ENCODE data around the gene HSPB1. TPM values are rescaled to one million over a fixed set of nuclear protein-coding genes. Genes with fewer than 3 reads are reported as not detected.
"Not testable (repeated sequence)": the region's sequence is repeated elsewhere in the genome, so short reads cannot be mapped to it uniquely, and the experiment has no call there.

The HSPB1 gene
- total and polyA plus RNA-seq, 2 experiments from 2014 or later: 186 to 1,525 TPM

DNA sequence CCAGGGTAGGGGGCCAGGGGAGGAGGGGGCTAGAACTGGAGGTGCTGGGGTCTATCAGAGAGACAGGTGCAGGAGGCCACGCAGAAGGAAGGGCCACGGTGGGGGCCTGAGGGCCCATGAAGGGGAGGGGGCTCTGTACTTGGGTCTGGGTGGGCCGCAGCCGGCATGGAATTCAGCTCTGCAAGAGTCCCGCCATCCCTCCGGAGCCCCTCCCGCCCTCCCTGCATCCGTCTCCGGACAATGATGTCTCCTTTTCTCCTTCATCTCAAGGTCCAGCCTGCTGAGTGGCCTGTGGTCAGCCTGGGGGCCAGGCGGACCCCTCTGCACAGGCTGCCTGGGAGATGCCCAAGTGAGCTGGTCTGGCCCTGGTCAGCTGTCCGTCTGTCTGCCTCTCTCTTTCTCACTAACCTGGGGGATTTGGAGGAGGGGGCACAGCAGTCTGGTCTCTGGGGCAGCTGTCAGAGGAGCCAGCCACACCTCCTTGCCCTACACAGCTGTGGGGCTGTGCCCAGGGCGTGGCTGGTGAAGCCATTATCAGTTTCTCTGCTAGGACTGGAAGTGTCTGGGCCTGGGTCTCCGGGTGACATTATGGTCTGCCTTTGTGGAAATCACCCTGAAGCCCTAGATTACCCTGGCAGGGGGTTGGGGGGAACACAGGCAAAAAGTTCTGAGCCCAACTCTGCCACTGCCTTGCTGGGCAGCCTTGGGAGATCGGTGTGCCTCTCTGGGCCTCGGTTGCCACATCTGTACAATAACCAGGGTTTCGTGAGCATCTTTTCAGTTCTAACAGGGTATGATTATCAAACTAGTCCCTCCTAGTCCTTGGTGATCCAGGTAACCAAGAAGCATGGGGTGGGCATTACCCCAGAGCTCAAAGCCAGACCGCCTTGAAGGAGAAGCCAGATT is 19.0 kb upstream of the HSPB1 start:
- Histone ChIP-seq H3K4me1 (ENCODE audit: insufficient read depth) (no peaks in the 10 kb centered on the region), H2AFZ (no peak overlapping the region), H4K20me1 (ENCODE audit: insufficient read depth, poor library complexity, severe bottlenecking) (no peaks in the 10 kb centered on the region), H3K79me2 (no peaks in the 10 kb centered on the region), H3K4me2 (peak overlapping the region; percentile 80), H3K9me2 (replicated peaks; ENCODE audit: insufficient read depth) (no peaks in the 10 kb centered on the region), H3K27me3 (peaks cover 40% of the 10 kb centered on the region), H3K36me3 (replicated peaks; ENCODE audit: insufficient read depth, low read depth) (no peaks in the 10 kb centered on the region), H3K4me3 (no peak overlapping the region), H3K9me3 (ENCODE audit: low read depth) (no peaks in the 10 kb centered on the region), H3K27ac (no peak overlapping the region)
- no peak for DNase-seq (ENCODE audit: low spot score)
- TF ChIP-seq EZH2phosphoT487 (IDR thresholded peaks at IDR 0.05; ENCODE audit: low read depth, severe bottlenecking, unreplicated experiment) (no peak), EZH2 (IDR thresholded peaks at IDR 0.05; ENCODE audit: borderline replicate concordance) (no peak)
- TF ChIP-seq, protein P1, sequence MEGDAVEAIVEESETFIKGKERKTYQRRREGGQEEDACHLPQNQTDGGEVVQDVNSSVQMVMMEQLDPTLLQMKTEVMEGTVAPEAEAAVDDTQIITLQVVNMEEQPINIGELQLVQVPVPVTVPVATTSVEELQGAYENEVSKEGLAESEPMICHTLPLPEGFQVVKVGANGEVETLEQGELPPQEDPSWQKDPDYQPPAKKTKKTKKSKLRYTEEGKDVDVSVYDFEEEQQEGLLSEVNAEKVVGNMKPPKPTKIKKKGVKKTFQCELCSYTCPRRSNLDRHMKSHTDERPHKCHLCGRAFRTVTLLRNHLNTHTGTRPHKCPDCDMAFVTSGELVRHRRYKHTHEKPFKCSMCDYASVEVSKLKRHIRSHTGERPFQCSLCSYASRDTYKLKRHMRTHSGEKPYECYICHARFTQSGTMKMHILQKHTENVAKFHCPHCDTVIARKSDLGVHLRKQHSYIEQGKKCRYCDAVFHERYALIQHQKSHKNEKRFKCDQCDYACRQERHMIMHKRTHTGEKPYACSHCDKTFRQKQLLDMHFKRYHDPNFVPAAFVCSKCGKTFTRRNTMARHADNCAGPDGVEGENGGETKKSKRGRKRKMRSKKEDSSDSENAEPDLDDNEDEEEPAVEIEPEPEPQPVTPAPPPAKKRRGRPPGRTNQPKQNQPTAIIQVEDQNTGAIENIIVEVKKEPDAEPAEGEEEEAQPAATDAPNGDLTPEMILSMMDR (IDR thresholded peaks at IDR 0.05; ENCODE audit: poor library complexity): no peak
- WGBS (ENCODE audit: low lambda C conversion rate, missing lambda C conversion rate): 85% methylated on average over 9 of the region's 17 CpGs

DNA sequence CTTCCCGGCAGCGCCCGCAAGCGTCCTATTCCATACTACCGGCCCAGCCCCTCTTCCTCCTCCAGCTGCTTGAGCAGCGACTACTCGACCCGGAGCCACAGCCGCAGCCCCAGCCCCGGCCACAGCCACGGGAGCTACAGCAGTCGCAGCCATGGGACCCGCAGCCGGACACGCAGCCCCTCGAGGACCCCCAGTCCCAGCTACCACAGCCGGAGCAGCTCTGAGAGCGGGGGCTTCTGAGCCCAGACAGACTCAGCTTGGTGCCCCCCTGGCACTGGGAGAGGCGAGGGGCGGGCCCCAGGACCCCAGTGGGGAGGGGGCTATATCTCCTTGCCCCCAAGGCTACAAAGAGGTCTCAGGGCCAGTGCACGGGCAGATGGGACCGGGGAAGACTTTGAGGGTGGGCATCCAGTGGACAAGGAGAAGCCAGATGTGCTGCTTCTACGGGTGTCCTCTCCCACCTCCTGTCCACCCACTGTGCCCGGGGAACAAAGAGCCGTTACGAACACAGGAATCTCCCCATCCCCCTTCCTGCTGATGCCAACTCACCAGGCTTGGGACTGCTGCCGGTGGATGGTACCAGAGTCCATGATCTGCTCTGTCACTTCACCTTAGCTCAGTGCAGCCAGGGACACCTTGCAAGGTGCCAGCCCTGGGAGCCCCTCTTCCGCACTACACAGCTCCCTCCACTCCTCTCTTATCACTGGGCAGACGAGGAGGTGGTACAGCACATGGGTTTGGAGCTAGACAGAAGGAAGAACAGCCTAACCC is 16.7 kb upstream of the HSPB1 start:
- no peaks in the 10 kb centered on the region for H3K9me3 ChIP-seq (ENCODE audit: low read depth)
- H3K27me3 ChIP-seq: peaks cover 23% of the 10 kb centered on the region
- H4K20me1 ChIP-seq (ENCODE audit: insufficient read depth, poor library complexity, severe bottlenecking): no peaks in the 10 kb centered on the region
- no peak overlapping the region for H2AFZ ChIP-seq
- H3K27ac ChIP-seq: no peak overlapping the region
- no peaks in the 10 kb centered on the region for H3K36me3 ChIP-seq (replicated peaks; ENCODE audit: insufficient read depth, low read depth)
- H3K9me2 ChIP-seq (replicated peaks; ENCODE audit: insufficient read depth): no peaks in the 10 kb centered on the region
- WGBS (ENCODE audit: low lambda C conversion rate, missing lambda C conversion rate): 91% methylated on average over 28 of the region's 29 CpGs
- H3K79me2 ChIP-seq: no peaks in the 10 kb centered on the region
- no peak for DNase-seq (ENCODE audit: low spot score)
- H3K4me2 ChIP-seq: no peak overlapping the region
- peaks cover under 1% of the 10 kb centered on the region for H3K4me1 ChIP-seq (ENCODE audit: insufficient read depth)
- TF ChIP-seq, protein P1 (IDR thresholded peaks at IDR 0.05; ENCODE audit: poor library complexity): no peak
- TF ChIP-seq EZH2phosphoT487 (IDR thresholded peaks at IDR 0.05; ENCODE audit: low read depth, severe bottlenecking, unreplicated experiment): no peak
- TF ChIP-seq EZH2 (IDR thresholded peaks at IDR 0.05; ENCODE audit: borderline replicate concordance): no peak
- no peak overlapping the region for H3K4me3 ChIP-seq

DNA sequence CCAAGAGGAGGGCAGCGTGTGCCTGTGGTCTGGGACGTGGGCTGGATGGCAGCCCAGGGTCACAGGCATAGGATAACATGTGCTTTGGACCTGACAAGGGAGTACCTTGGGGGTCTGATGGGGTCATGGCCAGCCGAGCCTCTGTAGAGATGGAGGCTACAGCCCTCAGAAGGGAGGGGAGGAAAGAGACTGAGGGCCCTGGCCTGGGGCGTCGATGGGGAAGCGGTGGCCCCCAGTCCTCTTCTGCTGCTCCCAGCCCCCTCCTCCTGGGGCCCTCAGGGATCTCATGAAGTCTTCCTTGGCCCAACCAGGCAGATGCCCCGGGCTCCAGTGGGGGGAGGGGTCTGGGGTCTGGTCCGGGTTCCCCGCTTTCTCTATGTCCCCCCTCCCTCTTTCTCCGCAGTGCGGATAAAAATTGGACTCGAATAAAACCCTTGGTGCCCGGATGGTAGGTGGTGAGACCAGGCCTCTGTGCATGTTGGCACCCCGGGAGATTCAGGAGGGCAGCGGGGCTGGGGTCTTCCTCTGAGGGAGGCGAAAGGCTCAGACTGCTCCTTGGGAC is 15.6 kb upstream of the HSPB1 start:
- no peak for DNase-seq (ENCODE audit: low spot score)
- no peak overlapping the region for H3K4me2 ChIP-seq
- H2AFZ ChIP-seq: no peak overlapping the region
- no peaks in the 10 kb centered on the region for H3K9me3 ChIP-seq (ENCODE audit: low read depth)
- H3K4me3 ChIP-seq: no peak overlapping the region
- peaks cover 17% of the 10 kb centered on the region for H3K27me3 ChIP-seq
- no peak overlapping the region for H3K27ac ChIP-seq
- WGBS (ENCODE audit: low lambda C conversion rate, missing lambda C conversion rate): 90% methylated on average over 16 of the region's 16 CpGs
- no peak for TF ChIP-seq EZH2phosphoT487 (IDR thresholded peaks at IDR 0.05; ENCODE audit: low read depth, severe bottlenecking, unreplicated experiment)
- no peak for TF ChIP-seq EZH2 (IDR thresholded peaks at IDR 0.05; ENCODE audit: borderline replicate concordance)
- TF ChIP-seq, protein P1 (IDR thresholded peaks at IDR 0.05; ENCODE audit: poor library complexity): no peak
- no peaks in the 10 kb centered on the region for H3K9me2 ChIP-seq (replicated peaks; ENCODE audit: insufficient read depth)
- no peaks in the 10 kb centered on the region for H3K79me2 ChIP-seq
- no peaks in the 10 kb centered on the region for H4K20me1 ChIP-seq (ENCODE audit: insufficient read depth, poor library complexity, severe bottlenecking)
- H3K4me1 ChIP-seq (ENCODE audit: insufficient read depth): peaks cover 7% of the 10 kb centered on the region
- H3K36me3 ChIP-seq (replicated peaks; ENCODE audit: insufficient read depth, low read depth): no peaks in the 10 kb centered on the region

DNA sequence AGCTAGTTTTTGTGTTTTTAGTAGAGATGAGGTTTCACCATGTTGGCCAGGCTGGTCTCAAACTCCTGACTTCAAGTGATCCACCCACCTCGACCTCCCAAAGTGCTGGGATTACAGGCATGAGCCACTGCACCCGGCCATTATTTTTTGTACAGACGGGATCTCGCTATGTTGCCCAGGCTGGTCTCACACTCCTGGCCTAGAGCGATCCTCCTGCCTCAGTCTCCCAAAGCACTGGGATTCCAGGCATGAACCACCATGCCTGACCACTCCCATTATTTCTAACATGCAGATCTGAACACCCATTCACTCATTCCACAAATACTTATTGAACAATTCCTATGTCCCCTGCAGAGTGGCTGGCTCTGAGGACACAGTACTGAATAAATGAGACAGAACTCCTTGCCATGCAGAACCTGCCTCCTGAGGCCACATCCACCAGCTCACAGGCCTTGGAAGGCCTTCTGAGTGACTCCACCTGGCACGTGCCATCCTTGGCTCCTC is 11.6 kb upstream of the HSPB1 start:
- H3K4me2 ChIP-seq; H3K9me3 ChIP-seq (ENCODE audit: low read depth); H3K79me2 ChIP-seq; H3K27me3 ChIP-seq; H3K4me3 ChIP-seq; DNase-seq (ENCODE audit: low spot score); H4K20me1 ChIP-seq (ENCODE audit: insufficient read depth, poor library complexity, severe bottlenecking); H3K36me3 ChIP-seq (replicated peaks; ENCODE audit: insufficient read depth, low read depth); H2AFZ ChIP-seq; H3K9me2 ChIP-seq (replicated peaks; ENCODE audit: insufficient read depth): not testable (repeated sequence)
- peak overlapping the region; percentile 79 for H3K27ac ChIP-seq
- H3K4me1 ChIP-seq (ENCODE audit: insufficient read depth): peaks cover 17% of the 10 kb centered on the region
- 86% methylated on average over 6 of the region's 6 CpGs for WGBS (ENCODE audit: low lambda C conversion rate, missing lambda C conversion rate)

Data from hepatocyte (in vitro differentiated cells).